GM12878 (cell line): ENCODE measurements around the gene EPHA2. TPM values are rescaled to one million over a fixed set of nuclear protein-coding genes. Genes with fewer than 3 reads are reported as not detected.

ENCODE experiments used
- ATAC-seq: fragments of 200-7000 bp; cut with Tn5 transposase; 3 replicates; pipeline ENCODE4 v1.9.1; 2020; ENCODE audit warnings: mild to moderate bottlenecking, moderate library complexity
- BruUV-seq: library from RNA; stranded (reverse); fragments of 400-500 nt; replicated peaks from 2 replicates; lab custom pipeline; 2021; lab: Mats Ljungman, UMichigan
- CTCF ChIA-PET: fragments of 300-600 bp; sonication (Branson Sonifier 250); formaldehyde crosslinking; extraction: SDS; loops from one replicate; lab custom pipeline; 2021; ENCODE audit warnings: inconsistent platforms; lab: Yijun Ruan, JAX
- POLR2A ChIA-PET: fragments of 350-600 bp; formaldehyde crosslinking; extraction: SDS; loops from one replicate; lab custom pipeline; 2021; ENCODE audit warnings: inconsistent platforms; lab: Charles Lee
- RAD21 ChIA-PET: fragments of 300-600 bp; sonication (Branson Sonifier 250); formaldehyde crosslinking; loops from one replicate; lab custom pipeline; 2023; ENCODE audit warnings: antibody characterized with exemption; ENCODE audit not compliant: unreplicated experiment; lab: Charles Lee
- SMC1A ChIA-PET: fragments of 300-600 bp; sonication (Branson Sonifier 250); formaldehyde crosslinking; loops from one replicate; lab custom pipeline; 2023; ENCODE audit not compliant: unreplicated experiment, uncharacterized antibody; lab: Charles Lee
- DNase-seq: peaks from one replicate; pipeline ENCODE4 v3.0.0-alpha.2; 2011; ENCODE audit warnings: low read depth, low spot score
- FAIRE-seq: peaks from 3 replicates; lab custom pipeline; 2011; peaks lifted over from hg19 to GRCh38; lab: Jason Lieb, UNC
- H2AFZ ChIP-seq: 2 replicates; pipeline ENCODE4 v1.6.0; 2011; ENCODE audit warnings: low read depth, low read length, control low read depth; ENCODE audit not compliant: control insufficient read depth
- H3K27ac ChIP-seq: 2 replicates; pipeline ENCODE4 v1.5.1; 2011; ENCODE audit warnings: control low read depth; ENCODE audit not compliant: control insufficient read depth, insufficient read depth
- H3K27me3 ChIP-seq, 2 experiments: replicated peaks in 1 of 2; 2 replicates each; pipeline versions ENCODE4 v1.6.0 to v1.6.1; 2011; ENCODE audit warnings: low read length in 1 of 2; ENCODE audit not compliant: control insufficient read depth in 2 of 2, insufficient read depth in 2 of 2
- H3K36me3 ChIP-seq, 2 experiments: 2 replicates each; pipeline ENCODE4 v1.5.1; 2011; ENCODE audit warnings: low read length in 1 of 2; ENCODE audit not compliant: control insufficient read depth in 2 of 2, insufficient read depth in 2 of 2
- H3K4me1 ChIP-seq: 2 replicates; pipeline ENCODE4 v1.6.1; 2011; ENCODE audit warnings: mild to moderate bottlenecking, low read length, moderate library complexity, mixed read lengths; ENCODE audit not compliant: control insufficient read depth, insufficient read depth
- H3K4me2 ChIP-seq: 2 replicates; pipeline ENCODE4 v1.6.0; 2011; ENCODE audit warnings: control low read depth; ENCODE audit not compliant: control insufficient read depth, insufficient read depth
- H3K4me3 ChIP-seq: fragments of 200-600 bp; sonication (generic); 2 replicates; pipeline ENCODE4 v1.5.1; 2016
- H3K79me2 ChIP-seq: 2 replicates; pipeline ENCODE4 v1.6.0; 2011; ENCODE audit warnings: low read length; ENCODE audit not compliant: control insufficient read depth, insufficient read depth
- H3K9ac ChIP-seq: 2 replicates; pipeline ENCODE4 v1.8.0; 2011; ENCODE audit warnings: low read length, control low read depth, mixed read lengths; ENCODE audit not compliant: control insufficient read depth, insufficient read depth
- H3K9me3 ChIP-seq: replicated peaks from 3 replicates; pipeline ENCODE4 v1.5.1; 2011; ENCODE audit warnings: mild to moderate bottlenecking, low read length; ENCODE audit not compliant: control insufficient read depth, insufficient read depth
- H4K20me1 ChIP-seq: 2 replicates; pipeline ENCODE4 v1.6.0; 2011; ENCODE audit not compliant: control insufficient read depth, insufficient read depth
- CBX5 ChIP-seq: sonication (generic); IDR thresholded peaks from 2 replicates; pipeline ENCODE4 v1.6.1; 2016; ENCODE audit warnings: low read depth, moderate library complexity, mild to moderate bottlenecking, inconsistent platforms
- ETV6 ChIP-seq, 2 experiments: fragments of 450-650 bp in 1 of 2; IDR thresholded peaks in 1 of 2; conservative IDR thresholded peaks in 1 of 2; 2 replicates each; pipeline ENCODE4 v1.6.1; 2014; ENCODE audit warnings: antibody characterized with exemption in 1 of 2, borderline replicate concordance in 1 of 2, low read depth in 1 of 2, mild to moderate bottlenecking in 1 of 2, moderate library complexity in 1 of 2
- FOXM1 ChIP-seq: IDR thresholded peaks from 2 replicates; pipeline ENCODE4 v1.6.1; 2012; ENCODE audit warnings: low read depth, mild to moderate bottlenecking, inconsistent platforms, low read length, moderate library complexity
- KAT2A ChIP-seq: conservative IDR thresholded peaks from 2 replicates; pipeline ENCODE4 v1.6.1; 2011; ENCODE audit warnings: low read depth, low read length; ENCODE audit not compliant: control insufficient read depth
- KDM1A ChIP-seq: fragments of 200-600 bp; sonication (generic); IDR thresholded peaks from 2 replicates; pipeline ENCODE4 v1.6.1; 2016; ENCODE audit warnings: borderline replicate concordance
- MYB ChIP-seq: fragments of 150-350 bp; IDR thresholded peaks from 2 replicates; pipeline ENCODE4 v1.6.1; 2014; ENCODE audit warnings: mild to moderate bottlenecking, low read depth, low read length, borderline replicate concordance
- POLR2AphosphoS2 ChIP-seq: IDR thresholded peaks from 2 replicates; pipeline ENCODE4 v1.6.1; 2011; ENCODE audit warnings: low read depth, mild to moderate bottlenecking, low read length, improper control_type of control experiment, moderate library complexity
- WGBS: methylation state at CpG from one replicate; pipeline ENCODE4 v1.1.6; 2016; ENCODE audit warnings: low lambda C conversion rate; ENCODE audit not compliant: insufficient replicate concordance, insufficient coverage; ENCODE audit errors: missing lambda C conversion rate; 5-methylcytosine and 5-hydroxymethylcytosine counted together
- in situ Hi-C: fragments of 300-500 bp; cut with MboI; formaldehyde crosslinking; loops from 9 replicates; pipeline ENCODE4 v1.14.3; 2018; ENCODE audit warnings: mixed read lengths
- intact Hi-C: fragments of 100-400 bp; cut with micrococcal nuclease; formaldehyde crosslinking; loops from one replicate; pipeline ENCODE4 v1.14.2; 2022; ENCODE audit not compliant: unreplicated experiment
- polyA plus RNA-seq, 11 experiments: library from polyadenylated mRNA; depleted of rRNA in 4 of 11; unstranded in 6 of 11; stranded (reverse) in 5 of 11; fragments of >200 nt; fragmentation: Nextera tagmentation in 4 of 11; fragmentation: Illumina TruSeq in 1 of 11; extraction: Ambion mirVana in 4 of 11; extraction: Trizol in 1 of 11; gene quantifications; 1 replicate in 1 of 11; 2 replicates in 10 of 11; pipeline versions ENCODE4 v1.2.1 to v1.2.3, GENCODE V29; 2011 to 2016; ENCODE audit warnings: inconsistent platforms in 2 of 11, missing spikeins in 2 of 11, low read depth in 1 of 11
- total RNA-seq, 4 experiments: library from RNA; depleted of rRNA in 3 of 4; stranded (reverse); fragments of >200 nt in 3 of 4; fragmentation: Illumina TruSeq in 1 of 4; extraction: Trizol in 1 of 4; gene quantifications; 2 replicates each; pipeline versions ENCODE4 v1.2.1 to v1.2.3, GENCODE V29; 2013 to 2021
- TF ChIP-seq, protein P1 (sequence below): IDR thresholded peaks from 2 replicates; pipeline ENCODE4 v1.6.1; 2011; ENCODE audit warnings: borderline replicate concordance, low read depth, mild to moderate bottlenecking, moderate library complexity, low read length; ENCODE audit not compliant: insufficient read depth, poor library complexity, severe bottlenecking
- TF ChIP-seq, protein P2 (sequence below): IDR thresholded peaks from 2 replicates; pipeline ENCODE4 v1.6.1; 2012; ENCODE audit warnings: low read depth, low read length, improper control_type of control experiment

The EPHA2 gene
- total and polyA plus RNA-seq, 10 of the 15 experiments (the other 5 are each of a cell fraction or from before 2014, with no cell fraction given), result 0.04 to 0.51 (median 0.23) TPM; not detected in 2

- no peaks in the 10 kb centered on the region for H3K79me2 ChIP-seq
- in situ Hi-C loops (no loop called here), intact Hi-C loops (no loop called here)
- H3K9ac ChIP-seq, result no peak overlapping the region
- FAIRE-seq (no peak), DNase-seq (no peak), ATAC-seq (no peak)
- ChIA-PET RAD21 (no interaction called here), SMC1A (interaction anchor here (1.2 kb wide), 1 partner anchor 83 kb away, joined by 4 read pairs; no protein-coding TSS in a partner anchor), CTCF (interaction anchor here (0.6 to 0.7 kb wide), 2 partner anchors 19 to 42 kb away, joined by 3 read pairs; no protein-coding TSS in a partner anchor), POLR2A (no interaction called here)
- no peak overlapping the region for H3K4me2 ChIP-seq
- no peaks in the 10 kb centered on the region; the same call in none of the 2 replicates for H3K4me1 ChIP-seq
- H3K36me3 ChIP-seq, result no peaks in the 10 kb centered on the region
- no peak overlapping the region for H2AFZ ChIP-seq
- BruUV-seq, result no TSS peak
- H3K9me3 ChIP-seq, result no peaks in the 10 kb centered on the region
- TF ChIP-seq POLR2AphosphoS2 (no peak), KAT2A (no peak), CBX5 (no peak), MYB (no peak), FOXM1 (no peak), ETV6 (conservative IDR thresholded peaks at IDR 0.05 in 1 of 2, IDR thresholded peaks at IDR 0.05 in 1 of 2; ENCODE audit: borderline replicate concordance in 1 of 2, low read depth in 1 of 2) (no peak), KDM1A (no peak)
- TF ChIP-seq, protein P1, sequence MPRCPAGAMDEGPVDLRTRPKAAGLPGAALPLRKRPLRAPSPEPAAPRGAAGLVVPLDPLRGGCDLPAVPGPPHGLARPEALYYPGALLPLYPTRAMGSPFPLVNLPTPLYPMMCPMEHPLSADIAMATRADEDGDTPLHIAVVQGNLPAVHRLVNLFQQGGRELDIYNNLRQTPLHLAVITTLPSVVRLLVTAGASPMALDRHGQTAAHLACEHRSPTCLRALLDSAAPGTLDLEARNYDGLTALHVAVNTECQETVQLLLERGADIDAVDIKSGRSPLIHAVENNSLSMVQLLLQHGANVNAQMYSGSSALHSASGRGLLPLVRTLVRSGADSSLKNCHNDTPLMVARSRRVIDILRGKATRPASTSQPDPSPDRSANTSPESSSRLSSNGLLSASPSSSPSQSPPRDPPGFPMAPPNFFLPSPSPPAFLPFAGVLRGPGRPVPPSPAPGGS, result no peak
- TF ChIP-seq, protein P2, sequence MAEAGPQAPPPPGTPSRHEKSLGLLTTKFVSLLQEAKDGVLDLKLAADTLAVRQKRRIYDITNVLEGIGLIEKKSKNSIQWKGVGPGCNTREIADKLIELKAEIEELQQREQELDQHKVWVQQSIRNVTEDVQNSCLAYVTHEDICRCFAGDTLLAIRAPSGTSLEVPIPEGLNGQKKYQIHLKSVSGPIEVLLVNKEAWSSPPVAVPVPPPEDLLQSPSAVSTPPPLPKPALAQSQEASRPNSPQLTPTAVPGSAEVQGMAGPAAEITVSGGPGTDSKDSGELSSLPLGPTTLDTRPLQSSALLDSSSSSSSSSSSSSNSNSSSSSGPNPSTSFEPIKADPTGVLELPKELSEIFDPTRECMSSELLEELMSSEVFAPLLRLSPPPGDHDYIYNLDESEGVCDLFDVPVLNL, result no peak
- H4K20me1 ChIP-seq, result no peaks in the 10 kb centered on the region
- WGBS, result 56% methylated on average over 5 of the region's 5 CpGs
- H3K27ac ChIP-seq, result no peak overlapping the region
- no peak overlapping the region for H3K4me3 ChIP-seq
- no peaks in the 10 kb centered on the region; a peak in 1 of 4 replicates for H3K27me3 ChIP-seq
Observed at GRCh38 chr1:16161717-16162116, 5.8 kb upstream of the EPHA2 start.
